Upper lobe of right lung (tissue), 1 donor: ENCODE data around the gene DNAJC12. TPM values are rescaled to one million over a fixed set of nuclear protein-coding genes. Genes with fewer than 3 reads are reported as not detected.

Source experiments
- ATAC-seq: fragments of 200-7000 bp; cut with Tn5 transposase; one replicate; pipeline ENCODE4 v1.9.1; 2020; ENCODE audit warnings: mild to moderate bottlenecking, moderate library complexity
- DNase-seq: peaks from one replicate; pipeline ENCODE4 v3.0.0-alpha.2; 2020
- H3K27ac ChIP-seq: fragments of 200-600 bp; one replicate; pipeline ENCODE4 v1.8.0; 2022
- H3K27me3 ChIP-seq: fragments of 200-600 bp; one replicate; pipeline ENCODE4 v1.8.0; 2022; ENCODE audit warnings: mild to moderate bottlenecking
- H3K36me3 ChIP-seq: fragments of 200-600 bp; one replicate; pipeline ENCODE4 v1.8.0; 2022
- H3K4me1 ChIP-seq: fragments of 200-600 bp; one replicate; pipeline ENCODE4 v1.8.0; 2022
- H3K4me3 ChIP-seq: fragments of 200-600 bp; one replicate; pipeline ENCODE4 v1.8.0; 2022; ENCODE audit warnings: mild to moderate bottlenecking
- H3K9me3 ChIP-seq: fragments of 200-600 bp; one replicate; pipeline ENCODE4 v1.8.0; 2022
- CTCF ChIP-seq: fragments of 200-600 bp; IDR thresholded peaks from one replicate; pipeline ENCODE4 v1.8.0; 2022; ENCODE audit warnings: antibody characterized with exemption
- intact Hi-C: fragments of 100-400 bp; cut with DNase I; formaldehyde crosslinking; loops from one replicate; pipeline ENCODE4 v1.11.0; 2022
- total RNA-seq: library from RNA; stranded (reverse); fragmentation: NEBNext Ultra II Directional; extraction: Animal tissue kit (Norgen Biotek cat#: 25700); gene quantifications from one replicate; pipeline ENCODE4 v1.2.1, GENCODE V29; 2021
- donor health status: DM: no; HTN: yes; CAD: no; lungs with severe emphysema.

Gene DNAJC12
- total RNA-seq, 1 donor from 2014 or later = 1.6 TPM

- DNase-seq (peak; percentile 80), ATAC-seq (peak; percentile 86)
- H3K9me3 ChIP-seq = no peaks in the 10 kb centered on the region
- no peaks in the 10 kb centered on the region for H3K36me3 ChIP-seq
- peak; percentile 55 for TF ChIP-seq CTCF
- intact Hi-C loops = no loop called here
- H3K27me3 ChIP-seq = no peaks in the 10 kb centered on the region
- no peak overlapping the region for H3K4me3 ChIP-seq
- H3K27ac ChIP-seq = no peak overlapping the region
- H3K4me1 ChIP-seq = no peaks in the 10 kb centered on the region
Measured at GRCh38 chr10:67788028-67788886, 49.7 kb downstream of the DNAJC12 start.

DNA sequence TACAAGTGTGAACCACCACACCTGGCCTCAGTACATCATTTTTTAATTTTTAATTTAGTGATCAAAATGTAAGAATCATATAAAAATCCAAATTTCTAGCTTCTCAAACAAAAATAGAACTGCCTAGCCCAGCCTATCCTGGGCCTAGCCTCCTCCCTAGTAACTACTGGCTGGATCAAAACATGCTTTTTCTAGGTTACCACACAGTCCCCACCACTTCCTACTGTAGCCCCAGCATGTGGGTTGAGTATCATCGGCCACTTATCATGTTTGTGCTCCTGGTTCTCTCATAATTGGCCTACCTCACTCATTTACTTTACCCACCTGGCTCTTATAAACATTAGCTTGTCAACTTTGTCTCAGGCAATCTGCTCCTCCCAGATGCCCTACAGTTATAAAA, 52.9 kb downstream of the DNAJC12 start:
- Histone ChIP-seq H3K9me3 (no peaks in the 10 kb centered on the region), H3K4me3 (no peak overlapping the region), H3K27me3 (no peaks in the 10 kb centered on the region), H3K36me3 (no peaks in the 10 kb centered on the region), H3K27ac (no peak overlapping the region), H3K4me1 (no peaks in the 10 kb centered on the region)
- no peak for DNase-seq
- intact Hi-C loops = no loop called here
- TF ChIP-seq CTCF = no peak
- ATAC-seq = peak; percentile 70

DNA sequence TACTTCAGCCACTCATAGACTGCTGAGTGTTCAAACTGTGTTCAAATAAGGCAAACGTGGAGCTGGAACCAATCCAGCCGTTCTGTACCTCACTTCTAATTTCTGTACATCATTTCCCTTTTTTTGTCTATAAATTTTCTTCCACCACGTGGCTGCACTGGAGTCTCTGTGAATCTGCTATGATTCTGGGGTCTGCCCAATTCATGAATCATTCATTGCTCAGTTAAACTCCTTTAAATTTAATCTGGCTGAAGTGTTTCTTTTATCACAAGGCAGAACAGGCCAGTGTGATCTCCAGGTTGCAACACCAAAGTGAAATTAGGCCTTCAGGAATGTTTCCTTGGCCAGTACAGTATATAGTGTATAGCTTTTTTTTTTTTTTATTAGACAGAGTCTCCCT, 53.5 kb downstream of the DNAJC12 start:
- no peak for TF ChIP-seq CTCF
- no peak for DNase-seq
- intact Hi-C loops = no loop called here
- Histone ChIP-seq H3K27me3 (no peaks in the 10 kb centered on the region), H3K9me3 (no peaks in the 10 kb centered on the region), H3K4me1 (no peaks in the 10 kb centered on the region), H3K27ac (no peak overlapping the region), H3K36me3 (no peaks in the 10 kb centered on the region), H3K4me3 (no peak overlapping the region)
- no peak for ATAC-seq

- ATAC-seq (peak; percentile 48), DNase-seq (no peak)
- Histone ChIP-seq H3K4me3 (no peak overlapping the region), H3K9me3 (no peaks in the 10 kb centered on the region), H3K27ac (no peak overlapping the region), H3K27me3 (no peaks in the 10 kb centered on the region), H3K4me1 (no peaks in the 10 kb centered on the region), H3K36me3 (no peaks in the 10 kb centered on the region)
- intact Hi-C loops = no loop called here
- no peak for TF ChIP-seq CTCF
Measured at GRCh38 chr10:67783606-67784294, 54.2 kb downstream of the DNAJC12 start.

- no peak for ATAC-seq
- Histone ChIP-seq H3K4me1 (no peaks in the 10 kb centered on the region), H3K27me3 (no peaks in the 10 kb centered on the region), H3K4me3 (no peak overlapping the region), H3K36me3 (no peaks in the 10 kb centered on the region), H3K27ac (no peak overlapping the region), H3K9me3 (no peaks in the 10 kb centered on the region)
- no peak for DNase-seq
- intact Hi-C loops = no loop called here
- no peak for TF ChIP-seq CTCF
Measured at GRCh38 chr10:67782530-67782929, 55.5 kb downstream of the DNAJC12 start.
